GM19397 (cell line): ENCODE measurements around the gene STEAP1B.
A peak's percentile ranks its signal among the peaks of the same experiment; 100 is the strongest.
"Not testable (repeated sequence)": the region's sequence is repeated elsewhere in the genome, so short reads cannot be mapped to it uniquely, and the experiment has no call there.

Experiments used
- ATAC-seq: cut with Tn5 transposase; IDR thresholded peaks from one replicate; pipeline ENCODE4 v1.9.1; 2021; ENCODE audit warnings: mild to moderate bottlenecking, moderate library complexity; ENCODE audit not compliant: unreplicated experiment

The STEAP1B gene

GRCh38 chr7:22460363-22460988, 39.5 kb downstream of the STEAP1B start:
- no peak for ATAC-seq

GRCh38 chr7:22457471-22457870, 42.5 kb downstream of the STEAP1B start:
- ATAC-seq: no peak

GRCh38 chr7:22454446-22454845, 45.5 kb downstream of the STEAP1B start:
- ATAC-seq: no peak

GRCh38 chr7:22452960-22453558, 46.9 kb downstream of the STEAP1B start:
- ATAC-seq: no peak

- no peak for ATAC-seq
These were observed 47.6 kb downstream of the STEAP1B start for GRCh38 chr7:22452142-22452959.

GRCh38 chr7:22450013-22450412, 50.0 kb downstream of the STEAP1B start:
- ATAC-seq: not testable (repeated sequence)

GRCh38 chr7:22447762-22448161, 52.2 kb downstream of the STEAP1B start:
- peak; percentile 71 for ATAC-seq

- no peak for ATAC-seq
These were observed 53.0 kb downstream of the STEAP1B start for GRCh38 chr7:22447008-22447407.

- no peak for ATAC-seq
These were observed 54.1 kb downstream of the STEAP1B start for GRCh38 chr7:22445853-22446252.

GRCh38 chr7:22445140-22445743, 54.7 kb downstream of the STEAP1B start:
- ATAC-seq: peak; percentile 33

GRCh38 chr7:22444181-22444971, 55.6 kb downstream of the STEAP1B start:
- ATAC-seq: no peak

GRCh38 chr7:22443370-22444180, 56.4 kb downstream of the STEAP1B start:
- no peak for ATAC-seq

GRCh38 chr7:22442882-22443369, 57.1 kb downstream of the STEAP1B start:
- no peak for ATAC-seq

GRCh38 chr7:22442187-22442881, 57.7 kb downstream of the STEAP1B start:
- ATAC-seq: no peak

- no peak for ATAC-seq
These were observed 58.8 kb downstream of the STEAP1B start for GRCh38 chr7:22441157-22441556.

GRCh38 chr7:22438994-22439393, 61.0 kb downstream of the STEAP1B start:
- peak; percentile 52 for ATAC-seq

GRCh38 chr7:22436552-22436951, 63.4 kb downstream of the STEAP1B start:
- not testable (repeated sequence) for ATAC-seq

- no peak for ATAC-seq
These were observed 64.3 kb downstream of the STEAP1B start for GRCh38 chr7:22435720-22436119.

- peak; percentile 69 for ATAC-seq
These were observed 64.9 kb downstream of the STEAP1B start for GRCh38 chr7:22435105-22435504.
